Panc1 (cell line): ENCODE data around the gene DIAPH1. TPM values are rescaled to one million over a fixed set of nuclear protein-coding genes. Genes with fewer than 3 reads are reported as not detected.
A peak's percentile ranks its signal among the peaks of the same experiment; 100 is the strongest.

Experiments
- ATAC-seq: fragments of 200-7000 bp; cut with Tn5 transposase; 2 replicates; pipeline ENCODE4 v1.9.1; 2020; ENCODE audit warnings: mild to moderate bottlenecking, moderate library complexity
- BruUV-seq: library from RNA; stranded (reverse); fragments of 400-500 nt; replicated peaks from 2 replicates; lab custom pipeline; 2021; lab: Mats Ljungman, UMichigan
- CTCF ChIA-PET: fragments of 300-600 bp; sonication (Branson Sonifier 250); formaldehyde crosslinking; loops from one replicate; lab custom pipeline; 2022; ENCODE audit warnings: antibody characterized with exemption; lab: Charles Lee
- POLR2A ChIA-PET: fragments of 300-600 bp; sonication (Branson Sonifier 250); formaldehyde crosslinking; loops from one replicate; lab custom pipeline; 2022; ENCODE audit warnings: antibody characterized with exemption; lab: Charles Lee
- DNase-seq: peaks from one replicate; pipeline ENCODE4 v3.0.0-alpha.2; 2010; ENCODE audit warnings: low read depth, low spot score
- H3K27ac ChIP-seq: 2 replicates; pipeline ENCODE4 v1.5.1; 2011; ENCODE audit warnings: mild to moderate bottlenecking, low read length, inconsistent platforms
- H3K27me3 ChIP-seq: fragments of 200-500 bp; sonication (Bioruptor generic); 2 replicates; pipeline ENCODE4 v1.6.0; 2014; ENCODE audit warnings: low read length, inconsistent platforms; ENCODE audit not compliant: control insufficient read depth, insufficient read depth
- H3K36me3 ChIP-seq: fragments of 200-500 bp; sonication (Bioruptor generic); 2 replicates; pipeline ENCODE4 v1.5.1; 2014; ENCODE audit warnings: inconsistent platforms, mild to moderate bottlenecking, low read length, moderate library complexity; ENCODE audit not compliant: control insufficient read depth, insufficient read depth
- H3K4me1 ChIP-seq: 2 replicates; pipeline ENCODE4 v1.5.1; 2011; ENCODE audit warnings: inconsistent platforms, mild to moderate bottlenecking, low read length, moderate library complexity; ENCODE audit not compliant: control insufficient read depth, insufficient read depth
- H3K4me3 ChIP-seq, 2 experiments: 2 replicates each; pipeline ENCODE4 v1.5.1; 2011 to 2012; ENCODE audit warnings: low read depth in 2 of 2, low read length in 2 of 2, mild to moderate bottlenecking in 2 of 2, inconsistent platforms in 1 of 2, moderate library complexity in 1 of 2
- H3K9me3 ChIP-seq: fragments of 200-500 bp; sonication (Bioruptor generic); 2 replicates; pipeline ENCODE4 v1.5.1; 2014; ENCODE audit warnings: low read depth, mild to moderate bottlenecking, inconsistent platforms, low read length, moderate library complexity; ENCODE audit not compliant: control insufficient read depth, insufficient read depth
- CTCF ChIP-seq: fragments of 450-650 bp; IDR thresholded peaks from 2 replicates; pipeline ENCODE4 v1.5.1; 2017; ENCODE audit warnings: mild to moderate bottlenecking
- POLR2AphosphoS5 ChIP-seq: IDR thresholded peaks from 2 replicates; pipeline ENCODE4 v1.6.1; 2012; ENCODE audit warnings: mild to moderate bottlenecking, low read depth, low read length, moderate library complexity
- REST ChIP-seq, 2 experiments: IDR thresholded peaks; 2 replicates each; pipeline ENCODE4 v1.6.1; 2011 to 2012; ENCODE audit warnings: low read depth in 2 of 2, control low read depth in 1 of 2, low read length in 1 of 2, mild to moderate bottlenecking in 1 of 2, moderate library complexity in 1 of 2; ENCODE audit not compliant: insufficient read depth in 1 of 2
- SIN3A ChIP-seq: IDR thresholded peaks from 2 replicates; pipeline ENCODE4 v1.6.1; 2012; ENCODE audit warnings: low read depth, mild to moderate bottlenecking, low read length, moderate library complexity, borderline replicate concordance; ENCODE audit not compliant: insufficient read depth
- TCF7L2 ChIP-seq: IDR thresholded peaks from 2 replicates; pipeline ENCODE4 v1.6.1; 2011; ENCODE audit warnings: mild to moderate bottlenecking, low read depth, low read length, inconsistent platforms
- in situ Hi-C: cut with HindIII; loops from 2 replicates; pipeline ENCODE4 v1.10.0; 2016; ENCODE audit warnings: low sequenced_read_pairs, low pct_unique_long_range_greater_than_20kb
- intact Hi-C: fragments of 100-400 bp; cut with micrococcal nuclease; formaldehyde crosslinking; loops from one replicate; pipeline ENCODE4 v1.10.0; 2022; ENCODE audit not compliant: unreplicated experiment
- total RNA-seq: library from RNA; stranded (reverse); gene quantifications from one replicate; pipeline ENCODE4 v1.2.1, GENCODE V29; 2021; ENCODE audit not compliant: unreplicated experiment

The DIAPH1 gene
- total RNA-seq, 1 experiment from 2014 or later, result 155 TPM

GRCh38 chr5:141654298-141654697, 35.5 kb upstream of the DIAPH1 start:
- no peaks in the 10 kb centered on the region for H3K36me3 ChIP-seq
- DNase-seq (no peak), ATAC-seq (no peak)
- CTCF ChIA-PET, result interaction anchor here (0.7 kb wide), 1 partner anchor 20 kb away, joined by 5 read pairs; no protein-coding TSS in a partner anchor
- no peaks in the 10 kb centered on the region for H3K9me3 ChIP-seq
- H3K27me3 ChIP-seq, result no peaks in the 10 kb centered on the region
- in situ Hi-C loops, result no loop called here
- no peak overlapping the region for H3K27ac ChIP-seq
- BruUV-seq, result no TSS peak
- no peak overlapping the region for H3K4me3 ChIP-seq
- no peaks in the 10 kb centered on the region for H3K4me1 ChIP-seq
- POLR2A ChIA-PET, result no interaction called here
- intact Hi-C loops, result no loop called here
- TF ChIP-seq POLR2AphosphoS5, result no peak
- TF ChIP-seq REST (IDR thresholded peaks at IDR 0.05; ENCODE audit: insufficient read depth in 1 of 2, low read depth in 2 of 2, low read length in 1 of 2), result no peak
- TF ChIP-seq CTCF, result no peak
- TF ChIP-seq SIN3A, result no peak
- no peak for TF ChIP-seq TCF7L2

- no peaks in the 10 kb centered on the region for H3K27me3 ChIP-seq
- peak overlapping the region; percentile 65 to 75 for H3K4me3 ChIP-seq
- no peaks in the 10 kb centered on the region for H3K9me3 ChIP-seq
- DNase-seq (no peak), ATAC-seq (no peak)
- BruUV-seq, result no TSS peak
- H3K36me3 ChIP-seq, result no peaks in the 10 kb centered on the region
- ChIA-PET POLR2A (no interaction called here), CTCF (no interaction called here)
- H3K27ac ChIP-seq, result peak overlapping the region; percentile 68
- no peak for TF ChIP-seq SIN3A
- TF ChIP-seq REST (IDR thresholded peaks at IDR 0.05; ENCODE audit: insufficient read depth in 1 of 2, low read depth in 2 of 2, low read length in 1 of 2), result no peak
- no peak for TF ChIP-seq CTCF
- no peak for TF ChIP-seq TCF7L2
- no peak for TF ChIP-seq POLR2AphosphoS5
- in situ Hi-C loops (no loop called here), intact Hi-C loops (no loop called here)
- H3K4me1 ChIP-seq, result no peaks in the 10 kb centered on the region
Observed at GRCh38 chr5:141651728-141652105, 32.9 kb upstream of the DIAPH1 start.
